CD14-positive monocyte (primary cell): ENCODE measurements around the gene KBTBD6. TPM values are rescaled to one million over a fixed set of nuclear protein-coding genes. Genes with fewer than 3 reads are reported as not detected.

Experiments used
- DNase-seq, 3 donors: peaks; one replicate each; pipeline ENCODE4 v3.0.0-alpha.2; 2011 to 2022
- H2AFZ ChIP-seq: 2 replicates; pipeline ENCODE4 v1.6.0; 2012; ENCODE audit warnings: mild to moderate bottlenecking, low read depth, low read length, inconsistent platforms; ENCODE audit not compliant: insufficient read depth, poor library complexity, severe bottlenecking
- H3K27ac ChIP-seq, 2 donors: 1 replicate in 1 of 2; 2 replicates in 1 of 2; pipeline ENCODE4 v1.5.1; 2012 to 2013; ENCODE audit warnings: low read length in 2 of 2, control low read depth in 1 of 2, inconsistent platforms in 1 of 2, low read depth in 1 of 2, mild to moderate bottlenecking in 1 of 2
- H3K27me3 ChIP-seq, 2 donors: one replicate each; pipeline versions ENCODE4 v1.6.0 to v1.6.1; 2011 to 2013; ENCODE audit warnings: low read length in 2 of 2; ENCODE audit not compliant: control insufficient read depth in 2 of 2, insufficient read depth in 2 of 2
- H3K36me3 ChIP-seq, 2 donors: replicated peaks in 1 of 2; 1 replicate in 1 of 2; 2 replicates in 1 of 2; pipeline versions ENCODE4 v1.5.1 to v1.6.1; 2012 to 2013; ENCODE audit warnings: low read length in 2 of 2, control low read depth in 1 of 2, inconsistent platforms in 1 of 2, mild to moderate bottlenecking in 1 of 2; ENCODE audit not compliant: insufficient read depth in 2 of 2, control insufficient read depth in 1 of 2
- H3K4me1 ChIP-seq, 2 donors: 1 replicate in 1 of 2; 2 replicates in 1 of 2; pipeline versions ENCODE4 v1.5.1 to v1.6.1; 2012 to 2013; ENCODE audit warnings: low read length in 2 of 2, control low read depth in 1 of 2, inconsistent platforms in 1 of 2, mild to moderate bottlenecking in 1 of 2, moderate library complexity in 1 of 2; ENCODE audit not compliant: insufficient read depth in 2 of 2, control insufficient read depth in 1 of 2
- H3K4me2 ChIP-seq: replicated peaks from 2 replicates; pipeline ENCODE3; 2012; ENCODE audit warnings: low read length, moderate library complexity, mild to moderate bottlenecking; ENCODE audit not compliant: poor library complexity, severe bottlenecking; ENCODE audit errors: extremely low read depth
- H3K4me3 ChIP-seq, 3 experiments: fragments of 200-600 bp in 1 of 3; sonication (generic) in 1 of 3; replicated peaks in 1 of 3; 1 replicate in 2 of 3; 2 replicates in 1 of 3; pipeline ENCODE4 v1.5.1; 2011 to 2013; ENCODE audit warnings: low read length in 3 of 3, mild to moderate bottlenecking in 3 of 3, control low read depth in 2 of 3, low read depth in 2 of 3, inconsistent platforms in 1 of 3, moderate library complexity in 1 of 3
- H3K79me2 ChIP-seq: 2 replicates; pipeline ENCODE4 v1.6.0; 2012; ENCODE audit warnings: mild to moderate bottlenecking, control low read depth, inconsistent platforms, low read length, moderate library complexity; ENCODE audit not compliant: insufficient read depth
- H3K9ac ChIP-seq: 2 replicates; pipeline ENCODE4 v1.6.0; 2017; ENCODE audit warnings: low read length, mild to moderate bottlenecking; ENCODE audit not compliant: insufficient read depth, poor library complexity, severe bottlenecking
- H3K9me3 ChIP-seq, 2 donors: replicated peaks in 1 of 2; 1 replicate in 1 of 2; 2 replicates in 1 of 2; pipeline versions ENCODE4 v1.5.1 to v1.6.1; 2012 to 2013; ENCODE audit warnings: low read length in 2 of 2, control low read depth in 1 of 2; ENCODE audit not compliant: control insufficient read depth in 1 of 2, insufficient read depth in 1 of 2
- H4K20me1 ChIP-seq: 2 replicates; pipeline ENCODE4 v1.6.0; 2012; ENCODE audit warnings: mild to moderate bottlenecking, low read length, control low read depth, moderate library complexity; ENCODE audit not compliant: insufficient read depth
- H3K27ac Mint-ChIP-seq, 7 donors: one replicate each; pipeline ENCODE4 v1.8.0; 2020; ENCODE audit warnings: mild to moderate bottlenecking in 7 of 7, mixed read lengths in 7 of 7, moderate library complexity in 6 of 7, inconsistent platforms in 2 of 7
- H3K27me3 Mint-ChIP-seq, 3 donors: one replicate each; pipeline ENCODE4 v1.8.0; 2021 to 2022; ENCODE audit warnings: low read depth in 3 of 3, mild to moderate bottlenecking in 3 of 3, mixed read lengths in 3 of 3, moderate library complexity in 3 of 3, inconsistent platforms in 1 of 3
- H3K36me3 Mint-ChIP-seq, 2 donors: one replicate each; pipeline ENCODE4 v1.8.0; 2020; ENCODE audit warnings: mixed read lengths in 2 of 2, inconsistent platforms in 1 of 2, mild to moderate bottlenecking in 1 of 2
- H3K4me1 Mint-ChIP-seq: one replicate; pipeline ENCODE4 v1.8.0; 2020; ENCODE audit warnings: mild to moderate bottlenecking, mixed read lengths
- H3K4me3 Mint-ChIP-seq, 2 donors: one replicate each; pipeline ENCODE4 v1.8.0; 2020; ENCODE audit warnings: mild to moderate bottlenecking in 2 of 2, mixed read lengths in 2 of 2, moderate library complexity in 1 of 2
- H3K9me3 Mint-ChIP-seq, 7 donors: one replicate each; pipeline ENCODE4 v1.8.0; 2020 to 2022; ENCODE audit warnings: mixed read lengths in 7 of 7, mild to moderate bottlenecking in 6 of 7, moderate library complexity in 6 of 7, inconsistent platforms in 2 of 7
- CTCF ChIP-seq: fragments of 200-600 bp; IDR thresholded peaks from one replicate; pipeline ENCODE4 v1.8.0; 2022; ENCODE audit warnings: antibody characterized with exemption, mild to moderate bottlenecking
- WGBS: methylation state at CpG from one replicate; pipeline ENCODE4 v1.1.5; 2013; ENCODE audit warnings: missing lambda C conversion rate; ENCODE audit not compliant: insufficient coverage; 5-methylcytosine and 5-hydroxymethylcytosine counted together
- intact Hi-C, 2 donors: fragments of 100-400 bp; cut with micrococcal nuclease; formaldehyde crosslinking; loops; one replicate each; pipeline versions ENCODE4 v1.15.0 to v1.15.1; 2023
- polyA plus RNA-seq, 3 donors: library from polyadenylated mRNA; depleted of rRNA in 1 of 3; unstranded in 2 of 3; stranded (reverse) in 1 of 3; fragments of 300-500 nt in 2 of 3; fragments of >200 nt in 1 of 3; fragmentation: Illumina TruSeq in 2 of 3; gene quantifications; 1 replicate in 2 of 3; 2 replicates in 1 of 3; pipeline ENCODE4 v1.2.3, GENCODE V29; 2012 to 2021

The KBTBD6 gene
- polyA plus RNA-seq, 3 donors, result 0.37 to 1.2 (median 0.54) TPM

GRCh38 chr13:41107104-41107571, 25.5 kb downstream of the KBTBD6 start:
- H3K27ac ChIP-seq, result no peak overlapping the region

GRCh38 chr13:41099986-41100385, 32.6 kb downstream of the KBTBD6 start:
- H3K27me3 ChIP-seq, result no peaks in the 10 kb centered on the region
- Mint-ChIP-seq H3K4me3 (no peak overlapping the region), H3K36me3 (no peaks in the 10 kb centered on the region), H3K27me3 (peaks cover 0 to 2% (median 2%) of the 10 kb centered on the region in 3 donors), H3K9me3 (peaks cover 0 to 5% (median 0%) of the 10 kb centered on the region in 7 donors), H3K4me1 (no peaks in the 10 kb centered on the region), H3K27ac (no peak overlapping the region)
- H4K20me1 ChIP-seq, result no peaks in the 10 kb centered on the region
- no peak overlapping the region for H3K4me2 ChIP-seq
- no peak for DNase-seq
- no peak for TF ChIP-seq CTCF
- no peak overlapping the region for H3K9ac ChIP-seq
- H3K79me2 ChIP-seq, result no peaks in the 10 kb centered on the region
- no peaks in the 10 kb centered on the region for H3K36me3 ChIP-seq
- no peaks in the 10 kb centered on the region for H3K9me3 ChIP-seq
- H3K27ac ChIP-seq, result no peak overlapping the region
- no peak overlapping the region for H3K4me3 ChIP-seq
- intact Hi-C loops, result no loop called here
- H3K4me1 ChIP-seq, result no peaks in the 10 kb centered on the region
- no peak overlapping the region for H2AFZ ChIP-seq

More at GRCh38 chr13:41107104-41107571, 25.5 kb downstream of the KBTBD6 start:
- Histone ChIP-seq H4K20me1 (no peaks in the 10 kb centered on the region), H3K9me3 (peaks cover 0 to 11% of the 10 kb centered on the region in 2 donors), H3K36me3 (no peaks in the 10 kb centered on the region), H3K4me3 (no peak overlapping the region), H3K79me2 (no peaks in the 10 kb centered on the region), H2AFZ (no peak overlapping the region), H3K9ac (no peak overlapping the region), H3K27me3 (no peaks in the 10 kb centered on the region), H3K4me1 (no peaks in the 10 kb centered on the region), H3K4me2 (no peak overlapping the region)
- no peak for DNase-seq
- peaks cover 2 to 13% (median 8%) of the 10 kb centered on the region in 7 donors for H3K9me3 Mint-ChIP-seq
- intact Hi-C loops, result no loop called here
- H3K27ac Mint-ChIP-seq, result no peak overlapping the region
- no peaks in the 10 kb centered on the region for H3K36me3 Mint-ChIP-seq
- no peak overlapping the region for H3K4me3 Mint-ChIP-seq
- H3K27me3 Mint-ChIP-seq, result peaks cover 0 to 4% (median 1%) of the 10 kb centered on the region in 3 donors
- no peak for TF ChIP-seq CTCF
- WGBS, result 97% methylated on average over 11 of the region's 15 CpGs
- no peaks in the 10 kb centered on the region for H3K4me1 Mint-ChIP-seq
